GM12878 (cell line): Measurements from ENCODE around the gene NEURL4. TPM values are rescaled to one million over a fixed set of nuclear protein-coding genes. Genes with fewer than 3 reads are reported as not detected.
A peak's percentile ranks its signal among the peaks of the same experiment; 100 is the strongest.

Source experiments
- BACH1 ChIP-seq: fragments of 450-650 bp; IDR thresholded peaks from 2 replicates; pipeline ENCODE4 v1.6.1; 2017; ENCODE audit warnings: mild to moderate bottlenecking, borderline replicate concordance
- EED ChIP-seq: sonication (generic); IDR thresholded peaks from 2 replicates; pipeline ENCODE4 v1.6.1; 2016; ENCODE audit warnings: antibody characterized with exemption, low read depth
- NFYA ChIP-seq: IDR thresholded peaks from 2 replicates; pipeline ENCODE4 v1.6.1; 2011; ENCODE audit warnings: low read depth, mild to moderate bottlenecking, low read length, improper control_type of control experiment, borderline replicate concordance
- NRF1 ChIP-seq: conservative IDR thresholded peaks from 2 replicates; pipeline ENCODE4 v1.6.1; 2011; ENCODE audit warnings: mild to moderate bottlenecking, low read depth, low read length, improper control_type of control experiment
- SIN3A ChIP-seq: IDR thresholded peaks from 2 replicates; pipeline ENCODE4 v1.6.1; 2012; ENCODE audit warnings: low read depth, low read length, improper control_type of control experiment
- SIX5 ChIP-seq: IDR thresholded peaks from 2 replicates; pipeline ENCODE4 v1.6.1; 2011; ENCODE audit warnings: mild to moderate bottlenecking, low read depth, low read length, moderate library complexity; ENCODE audit not compliant: severe bottlenecking
- SRF ChIP-seq, 2 experiments: IDR thresholded peaks; 2 replicates each; pipeline ENCODE4 v1.6.1; 2011; ENCODE audit warnings: low read depth in 2 of 2, low read length in 2 of 2, mild to moderate bottlenecking in 1 of 2, moderate library complexity in 1 of 2
- ZBTB33 ChIP-seq: fragments of 450-650 bp; IDR thresholded peaks from 2 replicates; pipeline ENCODE4 v1.6.1; 2017; ENCODE audit warnings: mild to moderate bottlenecking
- ZNF592 ChIP-seq: fragments of 450-650 bp; IDR thresholded peaks from 2 replicates; pipeline ENCODE4 v1.6.1; 2017; ENCODE audit warnings: mild to moderate bottlenecking, moderate library complexity
- ZNF687 ChIP-seq: fragments of 450-650 bp; IDR thresholded peaks from 2 replicates; pipeline ENCODE4 v1.6.1; 2017; ENCODE audit warnings: mild to moderate bottlenecking, moderate library complexity
- polyA plus RNA-seq, 11 experiments: library from polyadenylated mRNA; depleted of rRNA in 4 of 11; unstranded in 6 of 11; stranded (reverse) in 5 of 11; fragments of >200 nt; fragmentation: Nextera tagmentation in 4 of 11; fragmentation: Illumina TruSeq in 1 of 11; extraction: Ambion mirVana in 4 of 11; extraction: Trizol in 1 of 11; gene quantifications; 1 replicate in 1 of 11; 2 replicates in 10 of 11; pipeline versions ENCODE4 v1.2.1 to v1.2.3, GENCODE V29; 2011 to 2016; ENCODE audit warnings: inconsistent platforms in 2 of 11, missing spikeins in 2 of 11, low read depth in 1 of 11
- total RNA-seq, 4 experiments: library from RNA; depleted of rRNA in 3 of 4; stranded (reverse); fragments of >200 nt in 3 of 4; fragmentation: Illumina TruSeq in 1 of 4; extraction: Trizol in 1 of 4; gene quantifications; 2 replicates each; pipeline versions ENCODE4 v1.2.1 to v1.2.3, GENCODE V29; 2013 to 2021
- TF ChIP-seq, protein P1 (sequence below): fragments of 450-650 bp; formaldehyde crosslinking; IDR thresholded peaks from 2 replicates; pipeline ENCODE4 v1.4.0; 2020; ENCODE audit warnings: mild to moderate bottlenecking, moderate library complexity

The NEURL4 gene
- total and polyA plus RNA-seq, 10 of the 15 experiments (the other 5 are each of a cell fraction or from before 2014, with no cell fraction given) = 0.03 to 41.9 (median 10.0) TPM

DNA sequence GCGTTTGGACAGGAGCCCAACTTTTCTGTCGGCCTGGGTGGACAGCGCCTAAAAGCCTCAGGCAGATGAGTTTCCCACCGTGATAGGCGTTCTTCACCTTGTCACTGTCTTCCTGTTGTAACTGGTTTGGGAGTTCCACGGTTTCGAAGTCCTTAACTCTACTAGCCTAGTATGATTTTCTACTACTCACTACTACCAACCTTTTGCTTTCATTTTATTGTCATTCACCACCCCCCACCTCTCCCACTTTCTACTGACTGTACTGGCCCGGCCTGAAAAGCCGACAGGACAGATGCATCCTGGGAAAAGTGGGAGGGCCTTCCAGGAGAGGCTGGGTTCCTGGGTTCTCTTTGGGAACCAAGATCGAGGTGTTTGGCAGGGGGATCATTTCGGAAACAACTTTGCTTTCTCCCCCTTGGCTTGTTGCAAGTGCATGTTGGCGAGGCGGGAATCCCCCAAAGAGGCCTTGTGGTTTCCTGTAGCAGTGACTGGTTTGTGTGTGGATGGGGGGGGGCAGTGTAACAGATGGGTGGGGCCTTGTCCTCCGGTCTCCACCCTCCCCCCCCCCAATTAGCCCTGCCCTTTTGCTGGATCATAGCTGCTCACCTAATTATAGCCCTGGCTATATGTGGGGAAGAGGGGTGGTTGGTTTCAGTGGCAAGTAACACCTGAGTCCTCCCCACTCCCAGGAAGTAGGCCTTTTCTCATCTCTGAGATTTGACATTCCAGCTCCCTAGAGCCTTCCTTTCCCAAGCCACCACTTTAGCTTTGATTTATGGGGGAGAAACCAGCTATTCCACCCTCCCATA lies 20.3 kb downstream of the NEURL4 start (continued):
- TF ChIP-seq ZNF687 (no peak), SIN3A (peak; percentile 61), ZNF592 (no peak), ZBTB33 (no peak), NFYA (no peak), EED (peak; percentile 74), SIX5 (no peak), SRF (IDR thresholded peaks at IDR 0.05; ENCODE audit: low read depth in 2 of 2, low read length in 2 of 2) (no peak), NRF1 (no peak), BACH1 (no peak)
- TF ChIP-seq, protein P1, sequence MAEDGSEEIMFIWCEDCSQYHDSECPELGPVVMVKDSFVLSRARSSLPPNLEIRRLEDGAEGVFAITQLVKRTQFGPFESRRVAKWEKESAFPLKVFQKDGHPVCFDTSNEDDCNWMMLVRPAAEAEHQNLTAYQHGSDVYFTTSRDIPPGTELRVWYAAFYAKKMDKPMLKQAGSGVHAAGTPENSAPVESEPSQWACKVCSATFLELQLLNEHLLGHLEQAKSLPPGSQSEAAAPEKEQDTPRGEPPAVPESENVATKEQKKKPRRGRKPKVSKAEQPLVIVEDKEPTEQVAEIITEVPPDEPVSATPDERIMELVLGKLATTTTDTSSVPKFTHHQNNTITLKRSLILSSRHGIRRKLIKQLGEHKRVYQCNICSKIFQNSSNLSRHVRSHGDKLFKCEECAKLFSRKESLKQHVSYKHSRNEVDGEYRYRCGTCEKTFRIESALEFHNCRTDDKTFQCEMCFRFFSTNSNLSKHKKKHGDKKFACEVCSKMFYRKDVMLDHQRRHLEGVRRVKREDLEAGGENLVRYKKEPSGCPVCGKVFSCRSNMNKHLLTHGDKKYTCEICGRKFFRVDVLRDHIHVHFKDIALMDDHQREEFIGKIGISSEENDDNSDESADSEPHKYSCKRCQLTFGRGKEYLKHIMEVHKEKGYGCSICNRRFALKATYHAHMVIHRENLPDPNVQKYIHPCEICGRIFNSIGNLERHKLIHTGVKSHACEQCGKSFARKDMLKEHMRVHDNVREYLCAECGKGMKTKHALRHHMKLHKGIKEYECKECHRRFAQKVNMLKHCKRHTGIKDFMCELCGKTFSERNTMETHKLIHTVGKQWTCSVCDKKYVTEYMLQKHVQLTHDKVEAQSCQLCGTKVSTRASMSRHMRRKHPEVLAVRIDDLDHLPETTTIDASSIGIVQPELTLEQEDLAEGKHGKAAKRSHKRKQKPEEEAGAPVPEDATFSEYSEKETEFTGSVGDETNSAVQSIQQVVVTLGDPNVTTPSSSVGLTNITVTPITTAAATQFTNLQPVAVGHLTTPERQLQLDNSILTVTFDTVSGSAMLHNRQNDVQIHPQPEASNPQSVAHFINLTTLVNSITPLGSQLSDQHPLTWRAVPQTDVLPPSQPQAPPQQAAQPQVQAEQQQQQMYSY (CRISPR knock-in tag) = no peak
